CD4-positive, CD25-positive, alpha-beta regulatory T cell (primary cell): Measurements from ENCODE around the gene P2RX4. TPM values are rescaled to one million over a fixed set of nuclear protein-coding genes. Genes with fewer than 3 reads are reported as not detected.

Source experiments
- ATAC-seq, 2 donors: fragments of 150-1000 bp; cut with Tn5 transposase; one replicate each; pipeline ENCODE4 v1.10.0; 2021; ENCODE audit warnings: low read depth in 2 of 2, moderate number of reproducible peaks in 2 of 2, moderate library complexity in 1 of 2
- DNase-seq, 3 donors: peaks; one replicate each; pipeline versions ENCODE4 v3.0.0 to v3.0.0-alpha.2; 2012 to 2022; ENCODE audit warnings: mixed read lengths in 1 of 3
- H3K27ac ChIP-seq: one replicate; pipeline ENCODE4 v1.7.0; 2013; ENCODE audit warnings: mild to moderate bottlenecking, low read length; ENCODE audit not compliant: insufficient read depth, poor library complexity, severe bottlenecking
- H3K27me3 ChIP-seq: one replicate; pipeline ENCODE4 v1.7.0; 2013; ENCODE audit warnings: low read length; ENCODE audit not compliant: control insufficient read depth, insufficient read depth
- H3K36me3 ChIP-seq: one replicate; pipeline ENCODE4 v1.7.0; 2013; ENCODE audit warnings: mild to moderate bottlenecking, low read length, moderate library complexity; ENCODE audit not compliant: control insufficient read depth, insufficient read depth
- H3K4me1 ChIP-seq: 2 replicates; pipeline ENCODE4 v1.7.0; 2013; ENCODE audit warnings: mild to moderate bottlenecking, low read length; ENCODE audit not compliant: insufficient read depth, control insufficient read depth, poor library complexity, severe bottlenecking
- H3K4me3 ChIP-seq: one replicate; pipeline ENCODE4 v1.7.0; 2013; ENCODE audit warnings: low read depth, mild to moderate bottlenecking, low read length, moderate library complexity
- H3K9me3 ChIP-seq, 2 experiments: 1 replicate in 1 of 2; 2 replicates in 1 of 2; pipeline ENCODE4 v1.7.0; 2013; ENCODE audit warnings: low read length in 2 of 2, mild to moderate bottlenecking in 1 of 2, moderate library complexity in 1 of 2; ENCODE audit not compliant: control insufficient read depth in 2 of 2
- H3K27ac Mint-ChIP-seq, 3 donors: one replicate each; pipeline ENCODE4 v1.8.0; 2020 to 2022; ENCODE audit warnings: mild to moderate bottlenecking in 3 of 3, mixed read lengths in 3 of 3, moderate library complexity in 2 of 3
- H3K27me3 Mint-ChIP-seq: one replicate; pipeline ENCODE4 v1.8.0; 2022; ENCODE audit warnings: mild to moderate bottlenecking, mixed read lengths
- H3K36me3 Mint-ChIP-seq: one replicate; pipeline ENCODE4 v1.8.0; 2020; ENCODE audit warnings: mixed read lengths
- H3K4me1 Mint-ChIP-seq, 4 donors: one replicate each; pipeline ENCODE4 v1.8.0; 2020 to 2022; ENCODE audit warnings: mixed read lengths in 4 of 4, mild to moderate bottlenecking in 1 of 4
- H3K4me3 Mint-ChIP-seq, 4 donors: one replicate each; pipeline ENCODE4 v1.8.0; 2020 to 2022; ENCODE audit warnings: mild to moderate bottlenecking in 4 of 4, mixed read lengths in 4 of 4, moderate library complexity in 3 of 4
- H3K9me3 Mint-ChIP-seq, 7 donors: one replicate each; pipeline ENCODE4 v1.8.0; 2020 to 2022; ENCODE audit warnings: mixed read lengths in 7 of 7, mild to moderate bottlenecking in 3 of 7, moderate library complexity in 2 of 7
- polyA plus RNA-seq, 4 donors: library from polyadenylated mRNA; unstranded; fragments of 300-500 nt; fragmentation: Illumina TruSeq; gene quantifications; one replicate each; pipeline ENCODE4 v1.2.3, GENCODE V29; 2021
- total RNA-seq: library from RNA; stranded (reverse); gene quantifications from one replicate; pipeline ENCODE4 v1.2.3, GENCODE V29; 2022

Gene P2RX4
- total and polyA plus RNA-seq, 5 donors from 2014 or later = 27.8 to 38.1 (median 28.5) TPM

- Histone ChIP-seq H3K9me3 (no peaks in the 10 kb centered on the region), H3K27ac (peak overlapping the region; percentile 91), H3K4me1 (peaks cover 34% of the 10 kb centered on the region), H3K4me3 (peak overlapping the region; percentile 56), H3K27me3 (no peaks in the 10 kb centered on the region), H3K36me3 (peaks cover 9% of the 10 kb centered on the region)
- ATAC-seq = no peak
- Mint-ChIP-seq H3K4me1 (peaks cover 9 to 49% (median 23%) of the 10 kb centered on the region in 4 donors), H3K27ac (peak overlapping the region; percentile 84 to 100 (median 100)), H3K4me3 (peak overlapping the region; percentile 71 to 97 (median 90)), H3K36me3 (peaks cover 15% of the 10 kb centered on the region), H3K9me3 (no peaks in the 10 kb centered on the region), H3K27me3 (no peaks in the 10 kb centered on the region)
- DNase-seq = no peak
Measured at GRCh38 chr12:121239351-121240061, 29.6 kb downstream of the P2RX4 start.

GRCh38 chr12:121240062-121240420 is 30.1 kb downstream of the P2RX4 start:
- Histone ChIP-seq H3K27me3 (no peaks in the 10 kb centered on the region), H3K27ac (peak overlapping the region; percentile 91), H3K4me3 (peak overlapping the region; percentile 56), H3K9me3 (no peaks in the 10 kb centered on the region), H3K4me1 (peaks cover 34% of the 10 kb centered on the region), H3K36me3 (peaks cover 6% of the 10 kb centered on the region)
- DNase-seq = no peak
- ATAC-seq = no peak
- H3K4me3 Mint-ChIP-seq = peak overlapping the region; percentile 89 to 97 (median 91)
- peak overlapping the region; percentile 95 to 100 (median 100) for H3K27ac Mint-ChIP-seq
- peaks cover 9 to 49% (median 23%) of the 10 kb centered on the region in 4 donors for H3K4me1 Mint-ChIP-seq
- H3K36me3 Mint-ChIP-seq = peaks cover 11% of the 10 kb centered on the region
- H3K9me3 Mint-ChIP-seq = no peaks in the 10 kb centered on the region
- no peaks in the 10 kb centered on the region for H3K27me3 Mint-ChIP-seq

- H3K27ac ChIP-seq = peak overlapping the region; percentile 91
- no peaks in the 10 kb centered on the region for H3K9me3 ChIP-seq
- DNase-seq (peak; percentile 91 to 93 (median 91)), ATAC-seq (peak; percentile 90 to 91)
- H3K4me1 ChIP-seq = peaks cover 34% of the 10 kb centered on the region
- H3K27me3 ChIP-seq = no peaks in the 10 kb centered on the region
- Mint-ChIP-seq H3K9me3 (no peaks in the 10 kb centered on the region), H3K36me3 (peaks cover 11% of the 10 kb centered on the region), H3K4me3 (peak overlapping the region; percentile 89 to 97 (median 91)), H3K27me3 (no peaks in the 10 kb centered on the region), H3K27ac (peak overlapping the region; percentile 99 to 100 (median 100)), H3K4me1 (peaks cover 9 to 49% (median 23%) of the 10 kb centered on the region in 4 donors)
- peak overlapping the region; percentile 61 for H3K4me3 ChIP-seq
- peaks cover 6% of the 10 kb centered on the region for H3K36me3 ChIP-seq
Measured at GRCh38 chr12:121240484-121241101, 30.7 kb downstream of the P2RX4 start.

- H3K9me3 ChIP-seq = no peaks in the 10 kb centered on the region
- Mint-ChIP-seq H3K4me1 (peaks cover 9 to 49% (median 23%) of the 10 kb centered on the region in 4 donors), H3K9me3 (no peaks in the 10 kb centered on the region), H3K27ac (peak overlapping the region; percentile 99 to 100 (median 100)), H3K27me3 (no peaks in the 10 kb centered on the region), H3K36me3 (peaks cover 7% of the 10 kb centered on the region), H3K4me3 (peak overlapping the region; percentile 89 to 97 (median 91))
- peak overlapping the region; percentile 61 for H3K4me3 ChIP-seq
- H3K36me3 ChIP-seq = peaks cover 6% of the 10 kb centered on the region
- DNase-seq (no peak), ATAC-seq (no peak)
- peaks cover 34% of the 10 kb centered on the region for H3K4me1 ChIP-seq
- H3K27me3 ChIP-seq = no peaks in the 10 kb centered on the region
- peak overlapping the region; percentile 91 for H3K27ac ChIP-seq
Measured at GRCh38 chr12:121241156-121241970, 31.4 kb downstream of the P2RX4 start.

GRCh38 chr12:121245031-121245430 is 35.1 kb downstream of the P2RX4 start:
- Histone ChIP-seq H3K4me3 (no peak overlapping the region), H3K9me3 (no peaks in the 10 kb centered on the region), H3K27me3 (no peaks in the 10 kb centered on the region), H3K4me1 (peaks cover 18% of the 10 kb centered on the region), H3K36me3 (peaks cover 15% of the 10 kb centered on the region), H3K27ac (no peak overlapping the region)
- Mint-ChIP-seq H3K4me1 (peaks cover 8 to 25% (median 14%) of the 10 kb centered on the region in 4 donors), H3K4me3 (no peak overlapping the region), H3K27ac (no peak overlapping the region), H3K9me3 (no peaks in the 10 kb centered on the region), H3K36me3 (peaks cover 10% of the 10 kb centered on the region), H3K27me3 (no peaks in the 10 kb centered on the region)
- DNase-seq = no peak
- ATAC-seq = no peak

GRCh38 chr12:121245951-121246350 is 36.0 kb downstream of the P2RX4 start:
- Mint-ChIP-seq H3K36me3 (peaks cover 15% of the 10 kb centered on the region), H3K27me3 (no peaks in the 10 kb centered on the region), H3K27ac (peak overlapping the region in 1 of 3 donors; percentile 66), H3K4me1 (peaks cover under 1 to 16% (median 6%) of the 10 kb centered on the region in 4 donors), H3K4me3 (no peak overlapping the region), H3K9me3 (no peaks in the 10 kb centered on the region)
- Histone ChIP-seq H3K4me1 (peaks cover 9% of the 10 kb centered on the region), H3K4me3 (no peak overlapping the region), H3K27me3 (no peaks in the 10 kb centered on the region), H3K27ac (no peak overlapping the region), H3K9me3 (no peaks in the 10 kb centered on the region), H3K36me3 (peaks cover 23% of the 10 kb centered on the region)
- ATAC-seq (no peak), DNase-seq (no peak)

- Mint-ChIP-seq H3K27me3 (no peaks in the 10 kb centered on the region), H3K4me3 (no peak overlapping the region), H3K9me3 (no peaks in the 10 kb centered on the region), H3K27ac (peak overlapping the region in 1 of 3 donors; percentile 90), H3K36me3 (peaks cover 22% of the 10 kb centered on the region), H3K4me1 (peaks cover 0 to 9% (median 3%) of the 10 kb centered on the region in 4 donors)
- H3K9me3 ChIP-seq = no peaks in the 10 kb centered on the region
- DNase-seq = no peak
- no peaks in the 10 kb centered on the region for H3K4me1 ChIP-seq
- H3K4me3 ChIP-seq = no peak overlapping the region
- no peaks in the 10 kb centered on the region for H3K27me3 ChIP-seq
- no peak overlapping the region for H3K27ac ChIP-seq
- H3K36me3 ChIP-seq = peaks cover 27% of the 10 kb centered on the region
- no peak for ATAC-seq
Measured at GRCh38 chr12:121246893-121247557, 37.1 kb downstream of the P2RX4 start.
